ENCODE data around the gene PLEKHB2. TPM values are rescaled to one million over a fixed set of nuclear protein-coding genes. Genes with fewer than 3 reads are reported as not detected.

The PLEKHB2 gene
- total and polyA plus RNA-seq, 9 of the 15 experiments (the other 6 are each of a cell fraction or from before 2014, with no cell fraction given): 41.3 to 71.5 (median 50.2) TPM

GRCh38 chr2:131104487-131105155 lies 515 bp upstream of the PLEKHB2 start (continued):
- TF ChIP-seq ZNF436 (CRISPR knock-in tag; IDR thresholded peaks at IDR 0.05) (no peak), CTBP1 (IDR thresholded peaks at IDR 0.05; ENCODE audit: borderline replicate concordance) (no peak; the same call in 1 of the 2 replicates), ZNF699 (CRISPR knock-in tag; IDR thresholded peaks at IDR 0.05; ENCODE audit: insufficient replicate concordance) (no peak), TCF7 (IDR thresholded peaks at IDR 0.05; ENCODE audit: borderline replicate concordance) (no peak), RCOR1 (IDR thresholded peaks at IDR 0.05; ENCODE audit: borderline replicate concordance in 1 of 2, low read depth in 2 of 2, low read length in 2 of 2) (peak in 1 of 2 experiments; percentile 82; a peak in 2 of 4 replicates), ZNF23 (CRISPR knock-in tag; IDR thresholded peaks at IDR 0.05) (no peak), HMG20A (CRISPR knock-in tag; conservative IDR thresholded peaks at IDR 0.05) (no peak), NR2C2 (CRISPR knock-in tag; IDR thresholded peaks at IDR 0.05) (no peak), NR2C2 (tag; IDR thresholded peaks at IDR 0.05) (peak; percentile 85), NR2C1 (IDR thresholded peaks at IDR 0.05) (0 out of 2 replicates have a peak, but pooled peaks have one; percentile 41), NR2C1 (tag; IDR thresholded peaks at IDR 0.05) (peak; percentile 57; the same call in 1 of the 2 replicates), RBM22 (IDR thresholded peaks at IDR 0.05; ENCODE audit: low read depth, low read length, poor library complexity, severe bottlenecking) (no peak), ZSCAN32 (CRISPR knock-in tag; IDR thresholded peaks at IDR 0.05) (no peak)
- TF ChIP-seq, protein P1, sequence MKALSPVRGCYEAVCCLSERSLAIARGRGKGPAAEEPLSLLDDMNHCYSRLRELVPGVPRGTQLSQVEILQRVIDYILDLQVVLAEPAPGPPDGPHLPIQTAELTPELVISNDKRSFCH (CRISPR knock-in tag; IDR thresholded peaks at IDR 0.05): no peak
- TF ChIP-seq, protein P1 (tag; IDR thresholded peaks at IDR 0.05): 0 out of 2 replicates have a peak, but pooled peaks have one; percentile 27
- TF ChIP-seq, protein P2, sequence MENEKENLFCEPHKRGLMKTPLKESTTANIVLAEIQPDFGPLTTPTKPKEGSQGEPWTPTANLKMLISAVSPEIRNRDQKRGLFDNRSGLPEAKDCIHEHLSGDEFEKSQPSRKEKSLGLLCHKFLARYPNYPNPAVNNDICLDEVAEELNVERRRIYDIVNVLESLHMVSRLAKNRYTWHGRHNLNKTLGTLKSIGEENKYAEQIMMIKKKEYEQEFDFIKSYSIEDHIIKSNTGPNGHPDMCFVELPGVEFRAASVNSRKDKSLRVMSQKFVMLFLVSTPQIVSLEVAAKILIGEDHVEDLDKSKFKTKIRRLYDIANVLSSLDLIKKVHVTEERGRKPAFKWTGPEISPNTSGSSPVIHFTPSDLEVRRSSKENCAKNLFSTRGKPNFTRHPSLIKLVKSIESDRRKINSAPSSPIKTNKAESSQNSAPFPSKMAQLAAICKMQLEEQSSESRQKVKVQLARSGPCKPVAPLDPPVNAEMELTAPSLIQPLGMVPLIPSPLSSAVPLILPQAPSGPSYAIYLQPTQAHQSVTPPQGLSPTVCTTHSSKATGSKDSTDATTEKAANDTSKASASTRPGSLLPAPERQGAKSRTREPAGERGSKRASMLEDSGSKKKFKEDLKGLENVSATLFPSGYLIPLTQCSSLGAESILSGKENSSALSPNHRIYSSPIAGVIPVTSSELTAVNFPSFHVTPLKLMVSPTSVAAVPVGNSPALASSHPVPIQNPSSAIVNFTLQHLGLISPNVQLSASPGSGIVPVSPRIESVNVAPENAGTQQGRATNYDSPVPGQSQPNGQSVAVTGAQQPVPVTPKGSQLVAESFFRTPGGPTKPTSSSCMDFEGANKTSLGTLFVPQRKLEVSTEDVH (IDR thresholded peaks at IDR 0.05; ENCODE audit: low read depth, partially characterized antibody): peak; percentile 14
